Measurements from ENCODE around the gene ZIC2.

DNA sequence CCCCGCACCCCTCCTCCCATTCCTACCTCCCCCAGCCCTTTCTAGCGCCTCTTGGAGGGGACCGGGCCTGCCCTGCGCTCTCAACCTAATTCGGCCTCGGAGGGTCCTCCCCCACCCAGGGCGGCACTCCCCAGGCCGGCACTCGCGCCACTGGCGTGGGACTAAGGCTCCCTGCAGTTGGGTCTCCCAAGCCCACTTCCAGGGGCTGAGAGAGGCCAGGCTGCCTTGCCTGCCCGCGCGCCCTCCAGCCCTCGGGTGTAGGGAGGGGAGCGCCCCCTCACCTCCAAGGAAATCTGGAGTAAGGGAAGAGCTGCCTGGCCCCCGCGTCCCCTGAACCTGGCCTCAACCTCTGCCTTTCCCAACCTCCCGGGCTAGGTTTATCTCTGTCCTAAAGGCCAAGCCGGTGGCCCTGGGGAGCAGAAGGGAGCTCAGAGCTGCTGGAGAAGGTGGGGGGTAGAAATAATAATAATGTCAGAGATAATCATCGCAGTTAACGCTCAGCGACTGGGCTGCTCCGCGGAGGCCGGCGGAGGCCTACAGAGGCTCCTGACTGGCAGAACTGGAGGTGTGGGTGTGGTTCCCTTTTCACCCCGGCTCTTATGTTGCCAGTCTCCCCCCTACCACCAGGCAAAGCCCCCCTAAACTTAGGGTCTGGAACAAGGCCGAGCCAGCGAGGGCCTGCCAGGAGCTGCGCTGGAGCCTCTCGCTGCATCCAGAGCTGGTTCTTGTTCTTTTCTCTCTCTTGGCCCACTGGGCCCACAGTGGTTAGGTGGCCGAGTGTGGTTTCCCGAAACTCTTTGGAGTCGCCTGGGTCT is 9.6 kb downstream of the ZIC2 start:
- TF ChIP-seq, protein P1, sequence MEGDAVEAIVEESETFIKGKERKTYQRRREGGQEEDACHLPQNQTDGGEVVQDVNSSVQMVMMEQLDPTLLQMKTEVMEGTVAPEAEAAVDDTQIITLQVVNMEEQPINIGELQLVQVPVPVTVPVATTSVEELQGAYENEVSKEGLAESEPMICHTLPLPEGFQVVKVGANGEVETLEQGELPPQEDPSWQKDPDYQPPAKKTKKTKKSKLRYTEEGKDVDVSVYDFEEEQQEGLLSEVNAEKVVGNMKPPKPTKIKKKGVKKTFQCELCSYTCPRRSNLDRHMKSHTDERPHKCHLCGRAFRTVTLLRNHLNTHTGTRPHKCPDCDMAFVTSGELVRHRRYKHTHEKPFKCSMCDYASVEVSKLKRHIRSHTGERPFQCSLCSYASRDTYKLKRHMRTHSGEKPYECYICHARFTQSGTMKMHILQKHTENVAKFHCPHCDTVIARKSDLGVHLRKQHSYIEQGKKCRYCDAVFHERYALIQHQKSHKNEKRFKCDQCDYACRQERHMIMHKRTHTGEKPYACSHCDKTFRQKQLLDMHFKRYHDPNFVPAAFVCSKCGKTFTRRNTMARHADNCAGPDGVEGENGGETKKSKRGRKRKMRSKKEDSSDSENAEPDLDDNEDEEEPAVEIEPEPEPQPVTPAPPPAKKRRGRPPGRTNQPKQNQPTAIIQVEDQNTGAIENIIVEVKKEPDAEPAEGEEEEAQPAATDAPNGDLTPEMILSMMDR (IDR thresholded peaks at IDR 0.05): no peak
- TF ChIP-seq POLR2A (IDR thresholded peaks at IDR 0.05) (no peak), EP300 (IDR thresholded peaks at IDR 0.05) (no peak)
